Cardiac septum (tissue), 1 donor: ENCODE measurements around the gene PPA1. TPM values are rescaled to one million over a fixed set of nuclear protein-coding genes. Genes with fewer than 3 reads are reported as not detected.
"Not testable (repeated sequence)": the region's sequence is repeated elsewhere in the genome, so short reads cannot be mapped to it uniquely, and the experiment has no call there.

Experiments
- DNase-seq: peaks from one replicate; pipeline ENCODE4 v3.0.0-alpha.2; 2020; ENCODE audit warnings: low spot score
- intact Hi-C: fragments of 100-400 bp; cut with DNase I; formaldehyde crosslinking; loops from one replicate; pipeline ENCODE4 v1.14.0; 2022
- long read RNA-seq: library from polyadenylated mRNA; unstranded; transcript quantifications from one replicate; pipeline ENCODE4 v2.0.0, GENCODE V29; 2021
- total RNA-seq: library from RNA; stranded (reverse); fragmentation: NEBNext Ultra II Directional; extraction: Animal tissue kit (Norgen Biotek cat#: 25700); gene quantifications from one replicate; pipeline ENCODE4 v1.2.1, GENCODE V29; 2021
- donor health status: DM: no; HTN: no; CAD: no.

PPA1 gene
- total RNA-seq: 68.6 TPM
- long read RNA-seq, transcript PPA1-202 (11 exons, 1,295 nt): major isoform, 86 of 87 reads
- long read RNA-seq, partial matches to known transcripts: 1 of 87 reads
- long read RNA-seq, other reads (novel, unspliced or antisense): 0 of 87 reads

DNA sequence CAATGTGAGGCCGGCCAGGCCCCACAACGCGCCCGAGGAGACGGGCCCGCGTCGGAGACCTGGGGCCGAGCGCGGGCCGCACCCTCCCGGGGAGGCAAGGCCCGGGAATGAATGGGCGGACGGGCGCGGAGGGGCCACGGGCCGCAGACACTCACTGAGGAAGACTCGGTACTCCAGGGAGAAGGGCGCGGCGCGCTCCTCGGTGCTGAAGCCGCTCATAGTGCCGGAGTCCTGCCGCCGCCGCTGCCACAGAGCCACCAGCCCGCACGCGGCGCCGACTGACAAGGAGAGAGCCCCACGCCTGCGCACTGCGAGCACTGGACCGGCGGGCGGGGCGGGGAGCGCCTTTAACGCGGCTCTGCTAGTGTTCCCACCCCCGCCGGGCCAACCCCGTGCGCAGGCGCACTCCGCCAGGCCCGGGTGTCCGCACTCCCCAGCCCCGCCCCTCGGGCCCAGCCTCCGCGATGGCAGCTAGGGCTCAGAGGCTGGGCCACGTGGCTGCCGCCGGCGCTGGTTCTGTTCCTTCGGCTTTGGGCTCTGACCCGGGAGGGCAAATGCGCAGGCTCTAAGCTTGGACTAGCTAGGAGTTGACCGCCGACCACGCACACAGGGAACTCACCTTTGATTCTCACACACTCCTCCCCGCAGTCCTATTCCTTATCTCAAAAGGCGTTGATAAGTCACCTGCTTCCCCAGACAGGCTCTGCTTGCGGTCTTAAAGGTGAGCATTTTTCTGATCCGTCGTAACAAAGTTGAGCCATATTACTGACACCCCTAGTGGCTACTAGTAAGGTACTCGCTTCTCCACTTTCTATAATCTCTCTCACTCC is at the start of gene PPA1:
TSS of gene PPA1 (minus strand) at position 321 of the 830 bp plus-strand sequence. CDS start at position 219, 102 bp downstream.
- intact Hi-C loops: loop anchor here (5.0 kb wide), 2 partner anchors 114 to 149 kb away; partner anchors contain the start of gene LRRC20

GRCh38 chr10:70281609-70282008 is 48.4 kb upstream of the PPA1 start:
- no peak for DNase-seq
- intact Hi-C loops: no loop called here

More for the DNA sequence above, at the start of gene PPA1:
- DNase-seq: peak; percentile 99

DNA sequence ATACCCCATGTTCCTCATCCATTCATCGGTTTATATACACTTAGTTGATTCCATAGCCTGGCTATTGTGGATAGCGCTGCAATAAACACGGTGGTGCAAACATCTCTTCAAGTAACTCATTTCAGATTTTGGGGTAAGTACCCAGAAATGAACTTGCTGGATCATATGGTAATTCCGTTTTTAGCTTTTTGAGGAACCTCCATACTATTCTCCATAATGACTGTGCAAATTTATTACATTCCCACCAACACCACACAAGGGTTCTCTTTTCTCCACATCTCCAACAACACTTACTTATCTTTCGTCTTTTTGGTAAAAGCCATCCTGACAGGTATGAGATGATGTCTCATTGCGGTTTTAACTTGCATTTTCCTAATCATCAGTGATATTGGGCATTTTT is 46.9 kb upstream of the PPA1 start:
- no peak for DNase-seq
- intact Hi-C loops: no loop called here

DNA sequence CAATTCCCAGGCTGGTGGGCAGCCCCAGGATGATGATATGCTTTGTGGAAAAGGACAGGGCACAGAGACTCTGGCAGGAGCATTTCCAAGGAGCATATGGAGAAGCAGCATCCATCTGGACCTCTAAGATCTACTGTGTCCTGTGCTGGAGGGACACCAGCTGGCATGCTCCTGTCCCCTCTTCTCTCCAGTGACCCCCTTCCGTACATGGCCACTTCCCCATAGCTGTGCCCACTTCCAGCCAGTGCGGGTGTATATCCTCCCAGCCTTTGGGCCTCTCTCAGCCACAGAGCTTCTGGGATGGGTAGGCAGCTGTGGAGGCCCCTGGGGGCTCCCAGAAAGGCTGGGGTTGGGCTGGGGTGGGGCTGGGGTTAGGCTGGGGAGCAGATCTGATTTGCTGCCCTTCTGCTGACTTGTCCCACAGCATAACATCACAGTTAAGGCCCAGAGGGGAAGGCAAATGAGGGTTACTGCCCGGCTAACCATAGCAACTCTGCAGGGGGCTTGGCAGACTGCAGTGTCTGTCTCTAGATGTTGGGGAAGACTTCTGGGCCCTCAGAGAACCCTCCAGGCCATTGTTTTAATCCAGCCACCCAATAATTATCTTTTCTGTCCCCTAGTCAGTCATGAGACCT is 44.3 kb upstream of the PPA1 start:
- DNase-seq: no peak
- intact Hi-C loops: loop anchor here (10.0 kb wide), 1 partner anchor 53 kb away; no protein-coding TSS in a partner anchor

DNA sequence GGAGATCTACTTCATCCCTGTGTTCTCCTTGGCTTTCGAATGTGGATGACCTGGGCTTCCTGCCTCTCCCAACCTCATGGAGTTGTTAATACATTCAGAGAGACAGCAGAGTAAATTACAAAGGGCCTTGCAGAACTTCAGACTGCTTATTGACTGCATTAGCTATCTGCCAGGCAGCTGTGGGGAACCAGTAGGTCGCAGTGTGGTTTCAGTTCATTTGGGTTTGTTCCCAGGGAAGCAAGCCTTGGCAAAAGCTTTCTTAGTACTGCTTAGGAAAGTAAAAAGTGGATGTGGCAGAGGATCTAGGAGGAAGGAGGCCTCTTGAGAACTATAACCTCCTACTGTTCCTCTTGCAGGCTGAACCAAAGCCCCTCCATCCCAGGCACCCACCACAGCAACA is 41.4 kb upstream of the PPA1 start:
- intact Hi-C loops: loop anchor here (10.0 kb wide), 1 partner anchor 50 kb away; no protein-coding TSS in a partner anchor
- no peak for DNase-seq

DNA sequence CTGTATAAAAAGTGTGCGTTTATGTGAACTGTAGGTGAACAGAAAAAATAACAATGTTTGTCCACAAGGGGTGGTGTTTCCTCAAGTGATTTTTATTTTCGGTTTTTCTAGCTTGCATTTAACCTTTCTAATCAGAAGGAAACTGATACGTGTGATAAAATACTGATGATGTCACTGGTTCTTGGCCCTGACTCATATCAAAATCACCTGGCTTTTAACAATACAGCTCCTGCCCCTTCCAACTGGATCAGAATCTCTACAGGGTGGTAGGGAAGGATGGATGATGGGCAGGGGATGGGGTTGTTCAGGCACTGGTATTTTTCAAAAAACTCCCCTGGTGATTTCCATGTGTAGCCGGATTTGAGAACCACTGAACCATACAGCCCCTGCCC is 39.7 kb upstream of the PPA1 start:
- intact Hi-C loops: loop anchor here (2.0 to 10.0 kb wide), 2 partner anchors 48 to 90 kb away; no protein-coding TSS in a partner anchor
- DNase-seq: no peak

- intact Hi-C loops: loop anchor here (2.0 to 10.0 kb wide), 2 partner anchors 47 to 91 kb away; no protein-coding TSS in a partner anchor
- DNase-seq: no peak
Observed at GRCh38 chr10:70271996-70272924, 39.0 kb upstream of the PPA1 start.

- intact Hi-C loops: loop anchor here (10.0 kb wide), 1 partner anchor 46 kb away; no protein-coding TSS in a partner anchor
- no peak for DNase-seq
Observed at GRCh38 chr10:70270952-70271351, 37.7 kb upstream of the PPA1 start.

GRCh38 chr10:70269741-70270140 is 36.5 kb upstream of the PPA1 start:
- intact Hi-C loops: loop anchor here (10.0 kb wide), 1 partner anchor 45 kb away; no protein-coding TSS in a partner anchor
- no peak for DNase-seq

DNA sequence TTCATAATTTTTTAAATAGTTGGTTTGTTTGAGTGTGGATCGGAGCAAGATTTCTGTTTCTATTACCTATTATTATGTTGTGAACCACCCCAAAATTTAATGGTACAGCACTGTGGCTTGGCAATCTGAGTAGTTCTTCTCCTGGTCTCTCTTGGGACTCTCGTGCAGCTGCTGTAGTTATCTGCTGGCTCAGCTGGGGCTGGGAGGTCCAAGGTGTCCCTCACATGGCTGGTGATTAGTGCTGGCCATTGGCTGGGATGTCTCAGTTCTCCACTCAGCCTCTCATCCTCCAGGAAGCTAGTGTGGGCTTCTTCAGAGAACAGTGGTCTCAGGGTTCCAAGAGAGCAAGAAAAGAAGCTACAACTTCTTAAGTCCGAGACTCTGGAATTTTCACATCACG is 35.1 kb upstream of the PPA1 start:
- intact Hi-C loops: no loop called here

GRCh38 chr10:70267161-70267933 is 34.1 kb upstream of the PPA1 start:
- intact Hi-C loops: no loop called here

More for the DNA sequence above, 35.1 kb upstream of the PPA1 start:
- no peak for DNase-seq

DNA sequence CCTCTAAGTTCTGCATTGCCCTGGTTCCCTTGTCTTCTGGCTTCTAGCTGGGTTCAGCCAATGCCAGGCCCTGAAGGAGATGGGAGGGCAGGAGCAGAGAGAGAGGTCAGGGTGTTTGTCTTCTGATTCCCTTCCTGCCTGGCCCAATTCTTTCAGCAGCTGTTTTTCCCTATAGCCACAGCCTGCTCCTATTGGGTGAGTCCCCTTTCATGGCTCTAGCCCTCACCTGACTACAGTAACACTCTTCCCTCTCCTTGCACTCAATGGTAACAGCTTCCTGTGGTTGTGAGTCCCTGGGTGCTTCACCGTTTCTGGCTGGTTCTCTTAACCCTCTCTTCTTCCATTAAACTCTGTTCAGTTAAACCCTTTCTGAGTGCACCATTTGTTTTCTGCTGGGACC is 33.5 kb upstream of the PPA1 start:
- intact Hi-C loops: no loop called here
- DNase-seq: no peak

More at GRCh38 chr10:70267161-70267933, 34.1 kb upstream of the PPA1 start:
- no peak for DNase-seq

GRCh38 chr10:70266056-70266455 is 32.8 kb upstream of the PPA1 start:
- DNase-seq: no peak
- intact Hi-C loops: no loop called here

DNA sequence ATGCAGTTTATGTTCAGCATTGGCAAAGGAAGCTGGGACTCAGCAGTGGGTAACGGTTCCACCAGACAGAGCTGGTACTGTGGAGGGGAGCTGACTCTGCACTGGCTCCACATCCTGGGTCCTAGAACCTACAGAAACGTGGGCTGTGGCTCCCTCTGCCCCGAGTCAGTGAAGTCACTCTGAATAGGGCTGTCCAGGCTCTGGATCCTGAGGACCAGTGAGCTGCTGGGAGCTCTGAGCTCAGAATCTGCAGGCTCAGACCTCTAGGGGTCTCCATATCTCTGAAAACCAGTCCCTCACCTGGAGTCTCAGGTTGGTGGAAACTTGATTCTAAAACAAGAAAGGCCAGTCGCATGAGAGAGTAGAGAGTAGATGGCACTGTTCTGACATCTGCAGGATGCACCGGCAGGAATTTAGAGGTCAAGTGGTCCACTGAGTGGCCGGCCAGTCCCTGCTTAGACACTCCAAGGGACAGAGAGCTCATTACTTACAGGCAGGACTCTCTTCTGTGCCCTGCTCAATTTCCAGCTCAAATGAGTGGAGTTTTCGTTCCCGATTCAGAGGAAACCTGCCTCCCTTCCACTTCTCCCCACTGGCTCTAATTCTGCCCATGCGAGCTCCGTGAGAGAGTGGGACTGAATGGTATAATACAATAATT is 31.9 kb upstream of the PPA1 start:
- no peak for DNase-seq
- intact Hi-C loops: no loop called here

DNA sequence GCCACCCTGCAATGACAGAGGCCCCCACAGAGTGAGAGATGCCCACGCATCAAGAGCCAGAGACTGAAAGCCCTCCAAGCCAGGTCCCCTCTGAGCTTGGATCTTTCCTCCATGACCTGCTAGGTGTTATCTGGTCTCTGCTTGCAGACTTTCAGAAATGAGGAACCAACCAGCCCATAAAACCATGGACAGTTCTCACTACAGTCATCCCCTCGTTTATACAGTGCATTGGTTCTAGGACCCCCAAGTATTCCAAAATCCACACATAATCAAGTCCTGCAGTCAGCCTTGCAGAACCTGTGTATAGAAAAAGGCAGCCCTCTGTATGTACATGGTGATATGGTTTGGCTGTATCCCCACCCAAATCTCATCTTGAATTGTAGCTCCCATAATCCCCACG is 27.5 kb upstream of the PPA1 start:
- intact Hi-C loops: no loop called here
- DNase-seq: no peak

DNA sequence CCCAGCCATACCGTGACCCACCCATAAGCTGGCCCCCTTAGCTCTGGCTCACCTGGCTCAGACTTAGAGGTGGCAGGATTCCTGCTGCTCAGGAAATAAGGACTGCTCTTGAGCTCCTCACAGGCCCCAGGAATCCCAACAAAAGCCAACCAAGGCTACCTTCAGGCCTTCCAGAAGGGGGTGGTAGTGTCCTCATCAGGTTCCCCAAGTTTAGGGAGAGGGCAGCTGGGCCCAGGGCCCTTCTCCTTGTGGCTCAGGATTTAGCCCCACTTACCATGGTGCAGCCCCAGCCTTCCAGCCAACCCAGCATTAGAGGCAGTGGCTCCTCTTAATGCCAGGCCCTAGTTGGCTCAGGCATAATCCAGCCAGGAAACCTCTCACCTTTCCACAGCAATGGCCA is 27.0 kb upstream of the PPA1 start:
- no peak for DNase-seq
- intact Hi-C loops: no loop called here

GRCh38 chr10:70258216-70258615 is 25.0 kb upstream of the PPA1 start:
- DNase-seq: no peak
- intact Hi-C loops: no loop called here

DNA sequence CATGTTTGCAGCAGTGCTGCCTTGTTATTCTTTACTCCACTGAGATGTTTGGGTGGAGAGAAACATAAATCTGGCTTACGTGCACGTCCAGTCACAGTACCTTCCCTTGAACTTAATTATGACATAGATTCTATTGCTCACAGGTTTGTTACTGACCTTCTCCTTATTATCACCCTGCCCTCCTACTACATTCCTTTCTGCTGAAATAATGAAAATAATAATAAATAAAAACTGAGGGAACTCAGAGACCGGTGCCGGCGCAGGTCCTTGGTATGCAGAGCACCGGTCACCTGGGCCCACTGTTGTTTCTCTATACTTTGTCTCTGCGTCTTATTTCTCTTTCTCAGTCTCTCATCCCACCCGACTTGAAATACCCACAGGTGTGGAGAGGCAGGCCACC is 24.6 kb upstream of the PPA1 start:
- DNase-seq, intact Hi-C loops: not testable (repeated sequence)
